GM10248 (cell line): Measurements from ENCODE around the gene EIF3I.

Experiments used
- CTCF ChIA-PET: fragments of 300-600 bp; sonication (Branson Sonifier 250); formaldehyde crosslinking; extraction: SDS; loops from one replicate; lab custom pipeline; 2021; ENCODE audit warnings: antibody characterized with exemption; lab: Yijun Ruan, JAX
- POLR2A ChIA-PET: fragments of 350-650 bp; sonication (Branson Sonifier 250); formaldehyde crosslinking; extraction: SDS; loops from one replicate; lab custom pipeline; 2020; ENCODE audit warnings: antibody characterized with exemption; lab: Yijun Ruan, JAX
- DNase-seq: peaks from one replicate; pipeline ENCODE4 v3.0.0; 2012; ENCODE audit errors: extremely low spot score
- CTCF ChIP-seq: IDR thresholded peaks from 2 replicates; pipeline ENCODE4 v1.5.1; 2012; ENCODE audit warnings: mild to moderate bottlenecking, low read depth; ENCODE audit errors: extremely low read depth, missing control alignments, control extremely low read depth

EIF3I gene

GRCh38 chr1:32195972-32196823 lies 26.0 kb upstream of the EIF3I start:
- DNase-seq: no peak
- CTCF ChIA-PET: interaction anchor here (0.9 to 1.7 kb wide), 3 partner anchors 52 to 217 kb away, joined by 3 to 4 read pairs (median 4); no protein-coding TSS in a partner anchor
- TF ChIP-seq CTCF: no peak
- POLR2A ChIA-PET: interaction anchor here (0.6 to 1.4 kb wide), 6 partner anchors 11 to 141 kb away, joined by 3 to 4 read pairs (median 4); partner anchors contain the start of genes MARCKSL1 and TXLNA

- CTCF ChIA-PET: interaction anchor here (0.9 to 2.8 kb wide), 6 partner anchors 10 to 216 kb away, joined by 3 to 17 read pairs (median 4); no protein-coding TSS in a partner anchor
- POLR2A ChIA-PET: interaction anchor here (0.8 to 1.7 kb wide), 5 partner anchors 12 to 140 kb away, joined by 3 to 4 read pairs (median 3); partner anchors contain the start of gene TXLNA
- no peak for DNase-seq
- TF ChIP-seq CTCF: no peak
Measured at GRCh38 chr1:32197074-32197473, 25.1 kb upstream of the EIF3I start.

GRCh38 chr1:32197837-32198236 lies 24.4 kb upstream of the EIF3I start:
- no peak for DNase-seq
- no peak for TF ChIP-seq CTCF
- ChIA-PET CTCF (interaction anchor here (0.9 to 2.8 kb wide), 8 partner anchors 10 to 215 kb away, joined by 3 to 17 read pairs (median 4); no protein-coding TSS in a partner anchor), POLR2A (interaction anchor here (0.8 to 1.7 kb wide), 4 partner anchors 15 to 139 kb away, joined by 3 to 4 read pairs (median 4); partner anchors contain the start of genes MARCKSL1 and TXLNA)

- no peak for TF ChIP-seq CTCF
- DNase-seq: no peak
- ChIA-PET CTCF (interaction anchor here (0.9 to 2.8 kb wide), 9 partner anchors 10 to 215 kb away, joined by 3 to 17 read pairs (median 4); no protein-coding TSS in a partner anchor), POLR2A (interaction anchor here (1.1 to 1.7 kb wide), 2 partner anchors 19 to 138 kb away, joined by 4 read pairs; partner anchors contain the start of genes MARCKSL1 and TXLNA)
Measured at GRCh38 chr1:32198237-32199042, 23.8 kb upstream of the EIF3I start.

- TF ChIP-seq CTCF: no peak
- no peak for DNase-seq
- POLR2A ChIA-PET: no interaction called here
- CTCF ChIA-PET: interaction anchor here (1.6 to 2.8 kb wide), 4 partner anchors 12 to 50 kb away, joined by 4 to 17 read pairs (median 6); no protein-coding TSS in a partner anchor
Measured at GRCh38 chr1:32199043-32199716, 23.0 kb upstream of the EIF3I start.

- ChIA-PET POLR2A (interaction anchor here (1.9 kb wide), 1 partner anchor 20 kb away, joined by 13 read pairs; the partner anchor contains the start of gene TXLNA), CTCF (interaction anchor here (1.4 to 2.7 kb wide), 4 partner anchors 11 to 50 kb away, joined by 3 to 6 read pairs (median 4); no protein-coding TSS in a partner anchor)
- DNase-seq: no peak
- no peak for TF ChIP-seq CTCF
Measured at GRCh38 chr1:32199717-32200072, 22.5 kb upstream of the EIF3I start.
